AG09319 (cell line): ENCODE measurements around the gene DROSHA.

Experiments
- DNase-seq: peaks from one replicate; pipeline ENCODE4 v3.0.0-alpha.2; 2010; ENCODE audit warnings: low read depth; ENCODE audit errors: extremely low read depth
- TF ChIP-seq, protein P1 (sequence below): IDR thresholded peaks from 2 replicates; pipeline ENCODE4 v1.5.1; 2011; ENCODE audit warnings: low read depth, mild to moderate bottlenecking, inconsistent platforms, low read length, moderate library complexity

Gene DROSHA

DNA sequence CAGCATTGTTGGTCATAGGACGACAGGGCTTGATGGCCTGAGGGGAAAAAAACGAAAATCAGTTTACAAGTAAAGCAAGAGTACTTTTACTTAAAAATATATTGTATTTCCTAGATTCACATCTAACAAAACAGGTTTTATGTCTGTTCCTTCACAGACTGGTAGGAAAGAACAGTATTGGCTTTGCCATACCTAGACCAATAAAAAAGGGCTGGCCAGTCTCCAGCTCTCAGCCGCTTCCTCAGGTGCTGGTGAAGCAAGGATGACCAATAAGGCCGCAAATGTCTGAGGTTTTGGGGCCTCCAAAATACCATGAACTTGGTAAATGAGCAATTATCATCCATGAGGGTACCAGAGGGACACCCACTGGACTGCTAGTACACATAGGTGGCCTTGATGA lies 36.6 kb downstream of the DROSHA start:
- TF ChIP-seq, protein P1, sequence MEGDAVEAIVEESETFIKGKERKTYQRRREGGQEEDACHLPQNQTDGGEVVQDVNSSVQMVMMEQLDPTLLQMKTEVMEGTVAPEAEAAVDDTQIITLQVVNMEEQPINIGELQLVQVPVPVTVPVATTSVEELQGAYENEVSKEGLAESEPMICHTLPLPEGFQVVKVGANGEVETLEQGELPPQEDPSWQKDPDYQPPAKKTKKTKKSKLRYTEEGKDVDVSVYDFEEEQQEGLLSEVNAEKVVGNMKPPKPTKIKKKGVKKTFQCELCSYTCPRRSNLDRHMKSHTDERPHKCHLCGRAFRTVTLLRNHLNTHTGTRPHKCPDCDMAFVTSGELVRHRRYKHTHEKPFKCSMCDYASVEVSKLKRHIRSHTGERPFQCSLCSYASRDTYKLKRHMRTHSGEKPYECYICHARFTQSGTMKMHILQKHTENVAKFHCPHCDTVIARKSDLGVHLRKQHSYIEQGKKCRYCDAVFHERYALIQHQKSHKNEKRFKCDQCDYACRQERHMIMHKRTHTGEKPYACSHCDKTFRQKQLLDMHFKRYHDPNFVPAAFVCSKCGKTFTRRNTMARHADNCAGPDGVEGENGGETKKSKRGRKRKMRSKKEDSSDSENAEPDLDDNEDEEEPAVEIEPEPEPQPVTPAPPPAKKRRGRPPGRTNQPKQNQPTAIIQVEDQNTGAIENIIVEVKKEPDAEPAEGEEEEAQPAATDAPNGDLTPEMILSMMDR: no peak
- no peak for DNase-seq

DNA sequence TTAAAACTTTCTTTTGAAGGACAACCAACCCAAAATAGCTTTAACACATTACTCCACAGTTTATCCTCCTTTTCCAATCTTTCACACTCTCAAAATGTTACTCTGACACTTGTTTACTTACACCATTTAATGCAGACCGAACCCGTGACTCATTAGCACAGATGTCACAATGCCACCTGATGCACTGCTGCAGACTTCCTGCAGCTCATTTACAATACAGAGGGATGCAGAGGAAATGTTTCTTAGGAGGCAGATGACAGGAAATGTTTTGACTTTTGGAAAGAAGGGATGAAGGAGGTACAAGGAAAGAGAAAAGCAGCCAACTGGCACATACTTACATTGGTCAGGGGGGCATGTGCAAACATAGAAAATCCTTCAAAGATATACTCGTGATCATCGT lies 39.0 kb downstream of the DROSHA start:
- TF ChIP-seq, protein P1: no peak
- no peak for DNase-seq

DNA sequence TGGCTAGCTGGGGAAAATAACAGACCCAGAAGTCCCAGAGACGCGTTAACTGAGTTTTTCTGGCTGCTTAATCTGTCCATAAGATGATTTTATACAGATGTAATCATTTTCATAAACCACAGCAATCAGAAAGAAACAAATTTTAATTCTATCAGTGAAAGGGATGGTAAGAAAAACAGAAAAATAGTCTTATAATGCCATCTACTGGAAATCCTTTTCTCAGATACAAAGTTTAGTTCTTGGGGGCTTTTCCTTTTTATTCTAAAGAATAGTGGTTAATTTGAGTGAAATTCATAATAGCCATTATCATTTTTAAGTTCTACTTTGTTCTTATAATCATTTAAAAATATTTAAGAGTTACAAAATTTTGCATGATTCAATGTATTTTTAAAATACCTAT lies 44.4 kb downstream of the DROSHA start:
- TF ChIP-seq, protein P1: peak; percentile 21
- no peak for DNase-seq

DNA sequence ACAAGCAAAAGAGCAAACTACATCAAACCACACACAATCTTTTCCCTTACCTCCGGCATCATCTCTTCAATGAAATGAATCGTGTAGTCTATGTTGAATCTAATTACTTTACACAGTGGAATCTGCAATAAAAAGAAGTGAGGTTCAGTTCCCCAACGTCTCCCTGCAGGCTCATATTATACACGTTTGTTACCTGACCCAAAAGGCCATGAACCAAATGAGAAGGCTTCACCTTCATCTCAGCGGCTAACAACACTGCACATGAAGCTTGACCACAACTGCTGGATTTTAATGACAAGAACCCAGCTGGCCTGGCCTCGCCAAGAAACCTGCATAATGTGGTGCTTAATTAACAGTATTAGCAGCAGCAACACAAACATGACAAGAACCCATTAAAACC lies 45.5 kb downstream of the DROSHA start:
- TF ChIP-seq, protein P1: no peak
- no peak for DNase-seq

DNA sequence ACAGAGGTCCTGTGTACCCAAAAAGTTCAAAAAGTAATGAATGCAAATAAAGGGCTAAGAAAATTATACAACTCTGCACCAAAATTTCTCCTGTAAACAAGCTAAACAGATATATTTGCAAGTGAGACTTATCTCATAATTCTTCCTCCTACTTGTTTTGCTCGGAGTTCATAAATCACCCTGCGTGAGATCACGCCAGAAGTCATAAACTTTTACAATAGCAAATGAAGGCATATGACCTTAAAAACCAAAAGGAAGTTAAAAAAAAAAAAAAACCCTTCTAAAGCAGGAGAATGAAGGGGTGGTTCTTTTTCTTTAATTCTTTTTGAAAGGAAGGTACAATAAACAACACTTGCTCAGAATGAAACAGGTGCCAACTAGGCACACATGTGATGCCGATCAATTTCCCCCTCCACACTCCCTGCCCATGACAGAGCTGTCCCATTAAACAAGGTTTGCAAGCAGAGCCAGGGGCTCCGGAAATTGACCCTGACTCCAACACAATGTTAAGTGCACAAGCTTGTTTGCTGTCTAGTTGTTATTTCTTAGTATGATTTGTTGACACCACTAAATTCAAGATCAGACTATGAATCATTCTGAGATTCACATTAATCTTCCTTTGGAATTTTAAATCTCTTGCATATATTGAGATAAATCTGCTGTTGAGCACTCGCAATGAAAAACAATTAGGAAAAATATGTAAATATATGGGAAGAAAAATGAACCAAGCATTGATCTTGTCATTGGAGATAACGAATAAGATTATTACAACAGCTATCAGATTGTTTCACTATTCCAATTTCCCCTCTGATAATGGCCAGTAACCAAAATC lies 46.3 kb downstream of the DROSHA start:
- TF ChIP-seq, protein P1: no peak
- no peak for DNase-seq

DNA sequence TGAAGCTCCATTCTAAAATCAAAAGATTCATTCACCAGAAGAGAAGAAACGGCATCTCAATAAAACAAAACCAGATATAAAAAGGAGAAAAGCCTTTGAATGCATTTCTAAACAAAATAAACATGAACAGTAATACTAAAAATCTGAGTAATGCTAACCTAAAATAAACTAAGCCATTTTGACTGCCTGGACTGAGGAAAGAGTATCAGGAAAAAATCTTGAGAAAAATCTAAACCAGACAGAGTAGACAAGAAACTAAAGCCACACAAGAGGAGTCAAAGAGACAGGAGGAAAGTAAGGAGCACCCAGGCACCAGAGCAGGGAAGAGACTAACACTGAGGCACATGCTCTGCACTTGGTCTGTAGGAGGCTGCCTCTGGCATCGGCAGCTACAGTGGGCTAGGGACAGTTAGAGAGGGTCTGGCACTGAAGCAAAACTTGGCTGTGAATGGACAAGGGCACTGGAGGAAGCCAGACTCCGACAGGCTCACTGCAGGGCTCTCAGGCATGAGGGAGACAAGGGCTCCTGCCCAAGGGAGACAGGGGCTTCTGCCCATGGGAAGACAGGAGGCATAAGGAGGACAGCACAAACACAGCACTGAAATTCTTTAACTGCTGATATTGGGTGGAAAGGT lies 50.2 kb downstream of the DROSHA start:
- DNase-seq: no peak

DNA sequence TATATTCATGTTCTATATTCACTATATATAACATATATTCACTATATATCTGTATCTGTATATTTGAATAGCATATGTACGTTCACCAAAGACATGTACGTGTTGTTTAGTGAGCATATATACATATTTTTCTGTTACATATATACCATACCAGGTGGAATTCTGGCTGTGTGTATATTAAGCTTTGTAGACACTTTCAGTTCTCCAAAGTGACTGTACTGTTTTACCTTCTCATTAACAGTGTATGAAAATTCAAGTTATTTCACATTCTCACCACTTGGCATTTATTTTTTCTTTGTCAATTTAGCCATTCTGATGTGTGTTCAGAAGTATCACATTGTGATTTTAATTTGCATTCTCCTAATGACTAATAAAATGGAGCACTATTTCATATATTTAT lies 52.2 kb downstream of the DROSHA start:
- no peak for DNase-seq
- TF ChIP-seq, protein P1: no peak

More for the DNA sequence above, 50.2 kb downstream of the DROSHA start:
- TF ChIP-seq, protein P1: no peak
